H1 (cell line): ENCODE results near the gene ADK. TPM values are rescaled to one million over a fixed set of nuclear protein-coding genes. Genes with fewer than 3 reads are reported as not detected.

Experiments used
- CTCF ChIA-PET: fragments of 300-600 bp; sonication (Branson Sonifier 250); formaldehyde crosslinking; loops from one replicate; lab custom pipeline; 2021; ENCODE audit not compliant: partially characterized antibody; lab: Charles Lee
- POLR2A ChIA-PET: fragments of 300-600 bp; sonication (Branson Sonifier 250); formaldehyde crosslinking; loops from one replicate; lab custom pipeline; 2021; ENCODE audit warnings: inconsistent platforms; ENCODE audit not compliant: partially characterized antibody; lab: Charles Lee
- DNase-seq, 2 experiments: peaks; one replicate each; pipeline versions ENCODE4 v3.0.0 to v3.0.0-alpha.2; 2010 to 2022; ENCODE audit warnings: low spot score in 2 of 2, low read depth in 1 of 2, mixed read lengths in 1 of 2
- FAIRE-seq: peaks from 2 replicates; lab custom pipeline; 2011; peaks lifted over from hg19 to GRCh38; lab: Jason Lieb, UNC
- H2AFZ ChIP-seq: 2 replicates; pipeline ENCODE4 v1.8.1; 2012; ENCODE audit warnings: low read length, inconsistent platforms
- H2AK5ac ChIP-seq: 2 replicates; pipeline ENCODE4 v1.6.1; 2013; ENCODE audit warnings: low read depth, low read length
- H2BK120ac ChIP-seq: replicated peaks from 2 replicates; pipeline ENCODE3; 2013; ENCODE audit warnings: low read depth, low read length, inconsistent platforms
- H2BK12ac ChIP-seq: 2 replicates; pipeline ENCODE4 v1.6.1; 2013; ENCODE audit warnings: low read depth, low read length
- H2BK15ac ChIP-seq: 2 replicates; pipeline ENCODE4 v1.6.1; 2013; ENCODE audit warnings: low read length
- H2BK20ac ChIP-seq: 2 replicates; pipeline ENCODE4 v1.6.1; 2013; ENCODE audit warnings: low read length
- H2BK5ac ChIP-seq: 2 replicates; pipeline ENCODE4 v1.6.1; 2013; ENCODE audit warnings: low read depth, low read length
- H3K14ac ChIP-seq: 2 replicates; pipeline ENCODE4 v1.6.1; 2013; ENCODE audit warnings: inconsistent platforms; ENCODE audit not compliant: insufficient read length
- H3K18ac ChIP-seq: 2 replicates; pipeline ENCODE4 v1.6.1; 2013; ENCODE audit warnings: low read length; ENCODE audit errors: extremely low read depth
- H3K23ac ChIP-seq: 2 replicates; pipeline ENCODE4 v1.6.1; 2013; ENCODE audit warnings: inconsistent platforms; ENCODE audit not compliant: insufficient read length
- H3K23me2 ChIP-seq: 2 replicates; pipeline ENCODE4 v1.6.1; 2013; ENCODE audit warnings: low read depth, low read length
- H3K27ac ChIP-seq: 2 replicates; pipeline ENCODE4 v1.6.1; 2011; ENCODE audit warnings: low read depth, low read length, inconsistent platforms
- H3K27me3 ChIP-seq, 4 experiments: replicated peaks in 1 of 4; 1 replicate in 1 of 4; 2 replicates in 3 of 4; pipeline versions ENCODE4 v1.6.1 to v1.8.1; 2011 to 2013; ENCODE audit warnings: low read length in 3 of 4, mild to moderate bottlenecking in 3 of 4, inconsistent platforms in 2 of 4, mixed read lengths in 2 of 4, moderate library complexity in 1 of 4; ENCODE audit not compliant: control insufficient read depth in 3 of 4, insufficient read depth in 3 of 4; ENCODE audit errors: extremely low read depth in 1 of 4
- H3K36me3 ChIP-seq, 4 experiments: 2 replicates each; pipeline versions ENCODE4 v1.6.1 to v1.8.1; 2011 to 2013; ENCODE audit warnings: mild to moderate bottlenecking in 4 of 4, low read length in 3 of 4, moderate library complexity in 2 of 4, control low read depth in 1 of 4, inconsistent platforms in 1 of 4; ENCODE audit not compliant: insufficient read depth in 4 of 4, control insufficient read depth in 2 of 4
- H3K4ac ChIP-seq: replicated peaks from 2 replicates; pipeline ENCODE3; 2013; ENCODE audit warnings: low read length, low read depth, mixed read lengths, inconsistent platforms; ENCODE audit not compliant: insufficient read length
- H3K4me1 ChIP-seq, 4 experiments: replicated peaks in 1 of 4; 1 replicate in 1 of 4; 2 replicates in 3 of 4; pipeline versions ENCODE4 v1.6.1 to v1.8.1; 2011 to 2013; ENCODE audit warnings: low read length in 3 of 4, inconsistent platforms in 2 of 4, mixed read lengths in 1 of 4; ENCODE audit not compliant: insufficient read depth in 4 of 4, control insufficient read depth in 3 of 4
- H3K4me2 ChIP-seq, 2 experiments: 2 replicates each; pipeline versions ENCODE4 v1.6.1 to v1.8.1; 2011 to 2013; ENCODE audit warnings: low read depth in 2 of 2, low read length in 2 of 2, control low read depth in 1 of 2, inconsistent platforms in 1 of 2, mild to moderate bottlenecking in 1 of 2; ENCODE audit not compliant: insufficient read depth in 1 of 2
- H3K4me3 ChIP-seq, 4 experiments: fragments of 200-600, 300-600 bp in 1 of 4; sonication (generic), shearing (Covaris generic), sonication (Bioruptor Twin) in 1 of 4; 2 replicates each; pipeline versions ENCODE4 v1.5.1 to v1.8.1; 2011 to 2016; ENCODE audit warnings: low read length in 4 of 4, low read depth in 3 of 4, control low read depth in 2 of 4, inconsistent platforms in 2 of 4, mild to moderate bottlenecking in 2 of 4, mixed read lengths in 1 of 4, moderate library complexity in 1 of 4; ENCODE audit not compliant: insufficient read depth in 2 of 4; ENCODE audit errors: extremely low read depth in 1 of 4
- H3K56ac ChIP-seq: replicated peaks from 2 replicates; pipeline ENCODE3; 2013; ENCODE audit warnings: low read depth, mild to moderate bottlenecking, mixed read lengths, low read length, inconsistent platforms; ENCODE audit not compliant: insufficient read length
- H3K79me1 ChIP-seq: 2 replicates; pipeline ENCODE4 v1.6.1; 2013; ENCODE audit warnings: low read depth, low read length, control low read depth
- H3K79me2 ChIP-seq, 2 experiments: 2 replicates each; pipeline versions ENCODE4 v1.6.1 to v1.8.1; 2012 to 2013; ENCODE audit warnings: low read length in 2 of 2, mild to moderate bottlenecking in 2 of 2, inconsistent platforms in 1 of 2; ENCODE audit not compliant: insufficient read depth in 2 of 2, control insufficient read depth in 1 of 2
- H3K9ac ChIP-seq, 4 experiments: replicated peaks in 1 of 4; 1 replicate in 1 of 4; 2 replicates in 3 of 4; pipeline versions ENCODE4 v1.6.1 to v1.8.1; 2011 to 2013; ENCODE audit warnings: low read depth in 3 of 4, low read length in 3 of 4, control low read depth in 2 of 4, mild to moderate bottlenecking in 2 of 4, moderate library complexity in 2 of 4, inconsistent platforms in 1 of 4; ENCODE audit errors: extremely low read depth in 1 of 4
- H3K9me3 ChIP-seq, 2 experiments: 2 replicates each; pipeline versions ENCODE4 v1.6.1 to v1.8.1; 2012 to 2013; ENCODE audit warnings: mild to moderate bottlenecking in 2 of 2, moderate library complexity in 2 of 2, control low read depth in 1 of 2, inconsistent platforms in 1 of 2, low read depth in 1 of 2, low read length in 1 of 2, mixed read lengths in 1 of 2; ENCODE audit not compliant: insufficient read depth in 2 of 2
- H4K20me1 ChIP-seq, 2 experiments: replicated peaks in 1 of 2; 2 replicates each; pipeline versions ENCODE3 to v1.8.1; 2011 to 2013; ENCODE audit warnings: inconsistent platforms in 2 of 2, low read length in 2 of 2, mild to moderate bottlenecking in 1 of 2; ENCODE audit not compliant: insufficient read depth in 2 of 2, control insufficient read depth in 1 of 2
- H4K5ac ChIP-seq: 2 replicates; pipeline ENCODE4 v1.6.1; 2013; ENCODE audit warnings: low read length, low read depth, mixed read lengths, inconsistent platforms; ENCODE audit not compliant: insufficient read length
- H4K8ac ChIP-seq: 2 replicates; pipeline ENCODE4 v1.8.0; 2013; ENCODE audit warnings: mild to moderate bottlenecking, moderate library complexity, low read length, inconsistent platforms; ENCODE audit not compliant: insufficient read depth; ENCODE audit errors: extremely low read depth
- H4K91ac ChIP-seq: replicated peaks from 2 replicates; pipeline ENCODE3; 2013; ENCODE audit warnings: low read length, mixed read lengths, inconsistent platforms; ENCODE audit not compliant: insufficient read length
- RXRA ChIP-seq: IDR thresholded peaks from 2 replicates; pipeline ENCODE4 v1.6.1; 2011; ENCODE audit warnings: low read depth, mild to moderate bottlenecking, low read length, moderate library complexity; ENCODE audit not compliant: insufficient read depth
- WGBS, 2 experiments: shearing (Covaris generic) in 1 of 2; methylation state at CpG; one replicate each; pipeline versions ENCODE4 v1.1.6 to v1.1.7; 2013 to 2015; ENCODE audit warnings: low lambda C conversion rate in 2 of 2, mixed read lengths in 2 of 2, inconsistent platforms in 1 of 2, low coverage in 1 of 2, missing lambda C conversion rate in 1 of 2; ENCODE audit not compliant: insufficient replicate concordance in 2 of 2, insufficient coverage in 1 of 2, insufficient read length in 1 of 2; ENCODE audit errors: extremely low coverage in 1 of 2, missing lambda C conversion rate in 1 of 2; 5-methylcytosine and 5-hydroxymethylcytosine counted together
- polyA plus RNA-seq, 7 experiments: library from polyadenylated mRNA; depleted of rRNA in 3 of 7; stranded (reverse) in 5 of 7; unstranded in 2 of 7; fragments of >200 nt in 5 of 7; fragments of 200-250 nt in 2 of 7; gene quantifications; 1 replicate in 5 of 7; 2 replicates in 1 of 7; 4 replicates in 1 of 7; pipeline versions ENCODE4 v1.2.1 to v1.2.3, GENCODE V29; 2011 to 2013; ENCODE audit warnings: missing spikeins in 2 of 7, mixed read lengths in 2 of 7
- total RNA-seq: library from RNA; stranded (reverse); fragmentation: NEBNext Ultra II Directional; extraction: Animal tissue kit (Norgen Biotek cat#: 25700); gene quantifications from 2 replicates; pipeline ENCODE4 v1.2.1, GENCODE V29; 2021

ADK gene
- total and polyA plus RNA-seq, 2 of the 8 experiments (the other 6 are each of a cell fraction or from before 2014, with no cell fraction given), result 12.3 to 42.4 TPM

DNA sequence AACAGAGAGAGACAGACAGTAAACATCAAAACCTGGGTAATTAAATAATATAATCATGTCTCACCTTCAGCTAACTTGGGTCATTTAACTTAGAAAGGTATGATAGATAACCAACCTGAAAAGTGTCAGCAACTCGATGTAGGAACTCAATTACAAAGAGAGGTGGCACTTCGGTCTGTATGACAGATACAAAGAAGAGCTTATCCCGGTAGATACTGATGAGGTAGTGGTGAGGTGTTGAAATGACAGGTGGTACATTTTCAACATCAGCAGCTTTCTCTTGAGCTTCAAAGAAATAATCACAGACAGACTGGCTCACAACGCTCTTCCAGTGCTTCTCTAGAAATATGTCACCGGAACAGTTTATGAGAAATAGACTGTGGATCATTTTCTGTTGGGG lies 13.0 kb upstream of the ADK start:
- 85% methylated on average over 5 of the region's 5 CpGs; no CpG with 5 or more reads in 1 of the 2 experiments for WGBS, 2 experiments

More for the DNA sequence above, 13.0 kb upstream of the ADK start:
- Histone ChIP-seq H3K79me2 (peaks cover 0 to 3% of the 10 kb centered on the region in 2 experiments; a peak in 1 of 4 replicates), H2BK120ac (no peak overlapping the region), H2BK15ac (no peak overlapping the region), H3K27me3 (no peaks in the 10 kb centered on the region), H2BK12ac (no peak overlapping the region), H3K9ac (no peak overlapping the region), H3K56ac (no peak overlapping the region), H3K4me1 (no peaks in the 10 kb centered on the region), H3K18ac (no peak overlapping the region), H3K27ac (no peak overlapping the region), H4K20me1 (peaks cover 1 to 2% of the 10 kb centered on the region in 2 experiments), H2AFZ (no peak overlapping the region), H3K9me3 (no peaks in the 10 kb centered on the region), H3K4me2 (no peak overlapping the region), H3K79me1 (no peaks in the 10 kb centered on the region; the same call in 1 of the 2 replicates), H3K23me2 (no peaks in the 10 kb centered on the region), H3K14ac (no peak overlapping the region), H3K23ac (no peak overlapping the region), H4K8ac (no peak overlapping the region), H2BK20ac (no peak overlapping the region), H3K36me3 (peaks cover 0 to 38% (median 21%) of the 10 kb centered on the region in 4 experiments; a peak in 7 of 8 replicates), H2BK5ac (no peak overlapping the region), H4K5ac (no peak overlapping the region), H4K91ac (no peak overlapping the region), H3K4me3 (no peak overlapping the region), H3K4ac (no peak overlapping the region), H2AK5ac (no peak overlapping the region)
- CTCF ChIA-PET, result interaction anchor here (0.7 to 2.4 kb wide), 6 partner anchors 10 to 75 kb away, joined by 3 to 11 read pairs (median 5); partner anchors contain the start of genes ADK and AP3M1
- TF ChIP-seq RXRA, result no peak
- FAIRE-seq (no peak), DNase-seq (no peak)
- POLR2A ChIA-PET, result interaction anchor here (0.9 to 2.3 kb wide), 4 partner anchors 9 to 197 kb away, joined by 3 to 11 read pairs (median 3); partner anchors contain the start of genes ADK and AP3M1
